Gastroesophageal sphincter (tissue), 4 donors: Measurements from ENCODE around the gene FAM9C. TPM values are rescaled to one million over a fixed set of nuclear protein-coding genes. Genes with fewer than 3 reads are reported as not detected.

Experiments used
- ATAC-seq: fragments of 150-250 bp; one replicate; pipeline ENCODE4 v1.9.1; 2016; ENCODE audit warnings: mild to moderate bottlenecking, moderate library complexity
- H3K27ac ChIP-seq, 4 donors: fragments of 200-600 bp; sonication (generic) in 3 of 4; 1 replicate in 3 of 4; 2 replicates in 1 of 4; pipeline ENCODE4 v1.5.1; 2016 to 2019
- H3K27me3 ChIP-seq: fragments of 200-600 bp; sonication (generic); one replicate; pipeline ENCODE4 v1.5.1; 2019
- H3K36me3 ChIP-seq, 2 donors: fragments of 200-600 bp; sonication (generic); one replicate each; pipeline ENCODE4 v1.5.1; 2019; ENCODE audit warnings: control low read depth in 1 of 2
- H3K4me1 ChIP-seq, 3 donors: fragments of 200-600 bp; sonication (generic); 1 replicate in 2 of 3; 2 replicates in 1 of 3; pipeline ENCODE4 v1.5.1; 2016 to 2019; ENCODE audit warnings: control low read depth in 2 of 3
- H3K4me3 ChIP-seq, 2 donors: fragments of 200-600 bp; sonication (generic); one replicate each; pipeline ENCODE4 v1.5.1; 2019; ENCODE audit warnings: mild to moderate bottlenecking in 1 of 2, moderate library complexity in 1 of 2
- H3K9me3 ChIP-seq, 3 donors: fragments of 200-600 bp; sonication (generic); one replicate each; pipeline ENCODE4 v1.5.1; 2017 to 2019; ENCODE audit warnings: control low read depth in 2 of 3
- CTCF ChIP-seq, 4 experiments: fragments of 200-600 bp in 2 of 4; fragments of 450-650 bp in 2 of 4; sonication (generic) in 1 of 4; IDR thresholded peaks; one replicate each; pipeline ENCODE4 v1.5.1; 2017 to 2019; ENCODE audit warnings: antibody characterized with exemption in 4 of 4, mild to moderate bottlenecking in 2 of 4, moderate library complexity in 2 of 4
- EP300 ChIP-seq: sonication (generic); formaldehyde crosslinking; IDR thresholded peaks from one replicate; pipeline ENCODE4 v1.6.1; 2017; ENCODE audit warnings: antibody characterized with exemption, mild to moderate bottlenecking
- POLR2A ChIP-seq, 2 donors: fragments of 450-650 bp; IDR thresholded peaks; one replicate each; pipeline ENCODE4 v1.6.1; 2017; ENCODE audit warnings: antibody characterized with exemption in 2 of 2, mild to moderate bottlenecking in 2 of 2, moderate library complexity in 1 of 2
- POLR2AphosphoS5 ChIP-seq: sonication (generic); formaldehyde crosslinking; IDR thresholded peaks from one replicate; pipeline ENCODE4 v1.6.1; 2017; ENCODE audit warnings: antibody characterized with exemption
- WGBS, 2 donors: methylation state at CpG; one replicate each; pipeline ENCODE4 v1.1.5; 2018; ENCODE audit warnings: low coverage in 1 of 2; 5-methylcytosine and 5-hydroxymethylcytosine counted together
- total RNA-seq, 4 donors: library from RNA; depleted of rRNA; stranded (reverse); fragments of >200 nt; gene quantifications; one replicate each; pipeline ENCODE4 v1.1.0, GENCODE V29; 2016

FAM9C gene
- not detected for total RNA-seq

DNA sequence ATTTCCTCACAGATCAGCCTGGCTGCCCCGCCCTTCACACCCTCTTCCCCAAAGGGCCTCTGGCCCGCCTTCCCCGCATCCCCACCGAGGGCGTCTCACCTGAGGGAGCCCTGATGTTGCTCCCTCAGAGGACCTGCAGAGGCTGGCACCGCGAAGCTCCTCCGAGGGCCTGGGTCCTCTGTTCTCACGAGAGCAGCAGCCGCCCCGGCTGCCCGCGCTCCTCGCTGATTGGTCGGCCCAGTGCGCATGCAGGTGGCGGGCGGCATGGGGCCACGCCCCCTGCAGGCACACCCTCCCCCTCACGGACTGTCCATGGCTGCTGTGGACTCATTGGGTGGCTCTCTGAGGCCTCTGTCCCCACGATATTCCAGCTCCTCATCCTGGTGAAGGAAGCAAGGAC lies at the start of gene FAM9C:
Gene FAM9C, minus strand, starts transcription at position 180 of the 400 bp plus-strand sequence. CDS start 831 bp downstream, outside the sequence.
- H3K27me3 ChIP-seq: no peaks in the 10 kb centered on the region
- no peaks in the 10 kb centered on the region for H3K4me1 ChIP-seq
- no peak for ATAC-seq
- no CpG with 5 or more reads among the region's 21 CpGs for WGBS, 2 donors
- H3K9me3 ChIP-seq: no peaks in the 10 kb centered on the region
- no peak within 1 kb of the TSS for H3K4me3 ChIP-seq
- H3K27ac ChIP-seq: no peak within 1 kb of the TSS
- no peaks in the 10 kb centered on the region for H3K36me3 ChIP-seq
- no peak for TF ChIP-seq CTCF (IDR thresholded peaks at IDR 0.05)
- no peak for TF ChIP-seq POLR2A (IDR thresholded peaks at IDR 0.05)
- no peak for TF ChIP-seq EP300
- TF ChIP-seq POLR2AphosphoS5: no peak

GRCh38 chrX:13093529-13094140 lies 49.2 kb upstream of the FAM9C start:
- no peak for ATAC-seq
- Histone ChIP-seq H3K9me3 (no peaks in the 10 kb centered on the region), H3K27me3 (no peaks in the 10 kb centered on the region), H3K4me3 (no peak overlapping the region), H3K36me3 (no peaks in the 10 kb centered on the region), H3K4me1 (peaks cover 0 to 19% (median 0%) of the 10 kb centered on the region in 3 donors), H3K27ac (no peak overlapping the region)
- TF ChIP-seq CTCF (IDR thresholded peaks at IDR 0.05): no peak
- TF ChIP-seq POLR2A (IDR thresholded peaks at IDR 0.05): no peak
- TF ChIP-seq EP300: no peak
- TF ChIP-seq POLR2AphosphoS5: no peak
- 80 to 89% methylated on average over 3 to 4 of the region's 6 CpGs for WGBS, 2 donors

DNA sequence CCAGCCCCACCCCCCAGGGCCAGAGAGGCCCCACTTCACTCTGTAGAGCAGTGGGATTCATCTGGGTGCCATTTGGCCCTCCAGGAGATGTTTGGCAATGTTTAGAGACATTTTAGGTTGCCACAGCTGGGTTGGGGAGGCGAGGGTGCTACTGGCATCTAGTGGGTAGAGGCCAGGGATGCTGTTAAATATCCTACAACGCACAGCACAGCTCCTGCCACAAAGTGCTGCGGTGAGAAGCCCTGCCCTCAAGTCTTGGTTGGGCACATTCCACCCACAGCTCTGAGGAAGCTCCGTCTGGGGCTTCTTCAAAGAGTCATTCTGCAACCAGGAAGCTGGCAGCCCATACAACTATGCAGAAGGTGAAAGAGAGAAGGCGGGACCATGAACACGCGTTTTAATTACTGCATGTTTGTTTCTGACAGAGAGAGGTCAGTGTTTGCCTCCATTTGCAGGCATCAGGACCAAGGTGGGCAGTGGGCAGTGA lies 48.1 kb upstream of the FAM9C start:
- Histone ChIP-seq H3K27me3 (no peaks in the 10 kb centered on the region), H3K36me3 (no peaks in the 10 kb centered on the region), H3K4me3 (no peak overlapping the region), H3K4me1 (peaks cover 0 to 19% (median 0%) of the 10 kb centered on the region in 3 donors), H3K27ac (peak overlapping the region in 1 of 4 donors; percentile 4), H3K9me3 (no peaks in the 10 kb centered on the region)
- TF ChIP-seq CTCF (IDR thresholded peaks at IDR 0.05) (no peak), EP300 (no peak), POLR2AphosphoS5 (no peak)
- WGBS, 2 donors: 69 to 100% methylated on average over 1 to 5 of the region's 7 CpGs
- no peak for ATAC-seq

DNA sequence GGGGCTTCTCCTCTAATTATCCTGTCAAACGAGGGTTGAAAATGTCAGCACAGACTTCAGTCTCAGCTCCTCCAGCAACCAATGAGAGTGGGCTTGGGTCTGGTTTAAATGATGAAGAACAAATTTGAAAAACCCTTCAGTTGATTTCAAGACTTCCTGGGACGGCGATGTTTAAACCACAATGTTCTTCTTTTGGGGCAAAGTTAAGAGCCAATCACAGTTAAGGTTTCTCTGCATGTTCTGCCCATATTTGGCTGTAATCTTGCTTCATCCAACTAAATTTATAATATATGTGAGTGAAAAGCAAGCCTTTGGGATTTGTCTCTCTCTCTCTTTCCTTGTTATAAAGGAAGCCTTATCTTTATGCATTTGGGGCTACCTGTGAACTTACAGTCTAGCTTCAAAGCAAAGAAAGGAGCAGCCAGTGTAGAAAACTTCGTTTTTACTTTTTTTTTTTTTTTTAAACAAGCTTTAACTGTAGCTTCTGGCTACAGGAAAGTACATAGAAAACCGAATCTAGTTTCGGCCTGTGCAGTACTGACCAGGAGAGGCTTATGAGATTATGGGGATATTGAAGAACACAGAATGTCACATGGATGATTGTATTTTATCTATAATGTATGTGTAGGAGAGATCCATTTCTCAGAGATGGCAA lies 46.8 kb upstream of the FAM9C start:
- Histone ChIP-seq H3K9me3 (no peaks in the 10 kb centered on the region), H3K27me3 (no peaks in the 10 kb centered on the region), H3K36me3 (no peaks in the 10 kb centered on the region), H3K4me1 (peaks cover 0 to 19% (median 0%) of the 10 kb centered on the region in 3 donors), H3K27ac (peak overlapping the region in 3 of 4 donors; percentile 8 to 60 (median 59)), H3K4me3 (no peak overlapping the region)
- TF ChIP-seq CTCF (IDR thresholded peaks at IDR 0.05) (no peak), POLR2A (IDR thresholded peaks at IDR 0.05) (no peak), POLR2AphosphoS5 (no peak), EP300 (no peak)
- ATAC-seq: no peak
- 34 to 80% methylated on average over 2 to 5 of the region's 6 CpGs for WGBS, 2 donors
